Measurements from ENCODE around the gene PGAM1.

Gene PGAM1

GRCh38 chr10:97425964-97426775 lies at the start of gene PGAM1:
TSS of gene PGAM1 (plus strand) at chr10:97426191. CDS start at chr10:97426308, 117 bp downstream.
- H3K36me3 ChIP-seq (ENCODE audit: control insufficient read depth, insufficient read depth, low read length), result no peaks in the 10 kb centered on the region
- no peaks in the 10 kb centered on the region for H3K27me3 ChIP-seq (ENCODE audit: control insufficient read depth, insufficient read depth, low read length)
- H2AFZ ChIP-seq, result peak within 1 kb of the TSS; percentile 80
- no peaks in the 10 kb centered on the region for H3K9me3 ChIP-seq (ENCODE audit: control insufficient read depth, low read length)
- peak; percentile 79 for TF ChIP-seq CTCF (IDR thresholded peaks at IDR 0.05)
- peak within 1 kb of the TSS; percentile 68 for H3K9ac ChIP-seq
- peak within 1 kb of the TSS; percentile 83 for H3K27ac ChIP-seq
- H3K4me1 ChIP-seq, result peaks cover 8% of the 10 kb centered on the region
- H3K79me2 ChIP-seq, result peaks cover 14% of the 10 kb centered on the region
- H3K4me2 ChIP-seq (ENCODE audit: low read length), result peak within 1 kb of the TSS; percentile 91
- peak within 1 kb of the TSS; percentile 80 for H3K4me3 ChIP-seq (ENCODE audit: low read depth, low read length)

- Histone ChIP-seq H3K79me2 (no peaks in the 10 kb centered on the region), H3K9ac (no peak overlapping the region), H3K27ac (no peak overlapping the region), H3K27me3 (ENCODE audit: control insufficient read depth, insufficient read depth, low read length) (no peaks in the 10 kb centered on the region), H3K4me1 (no peaks in the 10 kb centered on the region), H3K9me3 (ENCODE audit: control insufficient read depth, low read length) (no peaks in the 10 kb centered on the region), H3K36me3 (ENCODE audit: control insufficient read depth, insufficient read depth, low read length) (no peaks in the 10 kb centered on the region), H3K4me2 (ENCODE audit: low read length) (no peak overlapping the region), H2AFZ (no peak overlapping the region), H3K4me3 (ENCODE audit: low read depth, low read length) (no peak overlapping the region)
- TF ChIP-seq CTCF (IDR thresholded peaks at IDR 0.05), result no peak
Measured at GRCh38 chr10:97376413-97376812, 49.6 kb upstream of the PGAM1 start.

GRCh38 chr10:97378933-97379921 lies 46.8 kb upstream of the PGAM1 start:
- Histone ChIP-seq H3K4me2 (ENCODE audit: low read length) (no peak overlapping the region), H3K27ac (no peak overlapping the region), H3K36me3 (ENCODE audit: control insufficient read depth, insufficient read depth, low read length) (no peaks in the 10 kb centered on the region), H3K4me1 (no peaks in the 10 kb centered on the region), H3K4me3 (ENCODE audit: low read depth, low read length) (no peak overlapping the region), H2AFZ (no peak overlapping the region), H3K9me3 (ENCODE audit: control insufficient read depth, low read length) (no peaks in the 10 kb centered on the region), H3K27me3 (ENCODE audit: control insufficient read depth, insufficient read depth, low read length) (no peaks in the 10 kb centered on the region), H3K79me2 (no peaks in the 10 kb centered on the region), H3K9ac (no peak overlapping the region)
- no peak for TF ChIP-seq CTCF (IDR thresholded peaks at IDR 0.05)

GRCh38 chr10:97380516-97380915 lies 45.5 kb upstream of the PGAM1 start:
- Histone ChIP-seq H3K4me2 (ENCODE audit: low read length) (no peak overlapping the region), H3K79me2 (no peaks in the 10 kb centered on the region), H3K27ac (no peak overlapping the region), H3K9ac (no peak overlapping the region), H3K27me3 (ENCODE audit: control insufficient read depth, insufficient read depth, low read length) (no peaks in the 10 kb centered on the region), H3K4me3 (ENCODE audit: low read depth, low read length) (no peak overlapping the region), H3K4me1 (no peaks in the 10 kb centered on the region), H2AFZ (no peak overlapping the region), H3K9me3 (ENCODE audit: control insufficient read depth, low read length) (no peaks in the 10 kb centered on the region), H3K36me3 (ENCODE audit: control insufficient read depth, insufficient read depth, low read length) (no peaks in the 10 kb centered on the region)
- no peak for TF ChIP-seq CTCF (IDR thresholded peaks at IDR 0.05)

Data from parathyroid adenoma (tissue), 2 donors.